ENCODE results near the gene CST1.
"Not testable (repeated sequence)": the region's sequence is repeated elsewhere in the genome, so short reads cannot be mapped to it uniquely, and the experiment has no call there.

Gene CST1

GRCh38 chr20:23753589-23753988 is 2.9 kb upstream of the CST1 start:
- ChIA-PET CTCF (interaction anchor here (0.6 kb wide), 1 partner anchor 85 kb away, joined by 4 read pairs; no protein-coding TSS in a partner anchor), POLR2A (ENCODE audit: low non-redundant PET) (no interaction called here)
- no peak for DNase-seq (ENCODE audit: low spot score)
- H3K27ac ChIP-seq = no peak overlapping the region
- no peak for TF ChIP-seq CTCF (conservative IDR thresholded peaks at IDR 0.05; ENCODE audit: low read depth)

DNA sequence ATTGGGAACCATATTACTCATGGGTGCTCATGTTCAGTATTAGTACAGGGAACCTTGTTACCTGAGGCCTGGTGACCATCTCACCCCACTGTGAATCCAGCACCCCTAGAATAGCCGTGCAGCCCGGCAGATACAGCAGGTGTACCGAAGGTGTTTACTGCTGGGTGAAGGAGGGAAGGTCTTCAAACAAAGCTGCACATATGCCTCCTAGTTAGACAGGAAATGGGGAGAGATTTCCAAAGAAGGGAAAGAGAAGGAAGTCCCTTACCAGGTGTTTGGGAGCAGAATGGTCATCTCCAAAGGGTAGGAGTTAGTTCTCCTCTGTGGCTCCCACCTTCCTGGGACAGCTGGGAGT is 2.4 kb upstream of the CST1 start:
- no peak for TF ChIP-seq CTCF (conservative IDR thresholded peaks at IDR 0.05; ENCODE audit: low read depth)
- CTCF ChIA-PET = interaction anchor here (0.6 kb wide), 1 partner anchor 85 kb away, joined by 4 read pairs; no protein-coding TSS in a partner anchor
- POLR2A ChIA-PET (ENCODE audit: low non-redundant PET) = no interaction called here
- no peak for DNase-seq (ENCODE audit: low spot score)
- H3K27ac ChIP-seq = no peak overlapping the region

DNA sequence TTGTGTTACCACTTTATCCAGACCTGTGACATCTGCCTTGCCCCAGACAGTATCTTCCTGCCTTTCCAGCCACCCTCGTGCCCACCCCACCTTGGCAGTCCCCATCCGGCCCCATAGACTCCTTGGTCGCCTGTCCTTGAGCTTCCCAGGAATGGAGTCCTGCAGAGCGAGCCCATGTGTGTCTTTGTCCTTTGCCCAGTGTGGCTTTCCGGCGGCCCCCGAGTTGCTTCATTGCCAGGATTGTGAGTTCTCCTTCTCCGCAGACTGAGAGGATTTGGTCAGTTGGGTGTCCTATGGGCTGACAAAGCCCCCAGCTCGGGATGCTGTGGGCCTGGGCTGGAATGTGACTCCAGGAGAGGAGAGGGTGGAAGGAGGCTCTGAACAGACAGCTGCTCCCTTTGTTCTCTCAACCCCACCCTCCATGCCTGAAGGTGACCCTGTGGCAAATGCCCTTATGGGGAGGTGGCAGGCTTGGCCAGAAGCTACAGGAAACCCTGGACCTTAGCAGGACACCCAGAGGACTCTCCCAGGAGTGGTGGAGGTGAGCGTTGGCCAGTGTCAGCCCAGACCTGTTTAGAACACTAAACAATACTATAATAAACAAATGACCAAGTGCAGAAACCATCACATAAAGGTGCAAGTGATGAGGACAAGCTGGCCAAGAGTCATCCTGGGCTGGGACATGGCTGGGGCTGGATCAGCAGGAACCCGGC is 1.9 kb upstream of the CST1 start:
- TF ChIP-seq CTCF (conservative IDR thresholded peaks at IDR 0.05; ENCODE audit: low read depth) = no peak
- DNase-seq (ENCODE audit: low spot score) = no peak
- ChIA-PET CTCF (no interaction called here), POLR2A (ENCODE audit: low non-redundant PET) (no interaction called here)
- H3K27ac ChIP-seq = no peak overlapping the region

DNA sequence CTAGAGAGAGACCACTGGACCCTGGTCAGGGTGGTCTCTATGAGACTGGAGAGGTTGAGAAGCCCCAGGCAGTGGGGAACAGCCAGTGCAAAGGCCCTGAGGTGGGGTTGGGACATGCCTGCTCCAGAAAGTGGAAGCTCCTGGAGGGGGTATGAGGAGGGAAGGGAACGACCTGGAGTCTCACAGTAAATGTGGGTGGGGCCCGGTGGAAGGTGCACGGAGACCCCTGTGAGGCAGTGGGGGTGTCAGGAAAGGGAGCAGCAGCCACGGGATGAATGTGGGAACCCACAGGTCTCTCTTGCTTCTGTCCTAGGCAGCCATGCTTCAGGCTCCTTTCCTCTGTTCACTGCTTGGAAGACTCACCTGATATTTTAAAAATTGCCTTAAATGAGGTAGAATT is 1.3 kb upstream of the CST1 start:
- ChIA-PET POLR2A (ENCODE audit: low non-redundant PET) (no interaction called here), CTCF (no interaction called here)
- no peak overlapping the region for H3K27ac ChIP-seq
- no peak for DNase-seq (ENCODE audit: low spot score)
- TF ChIP-seq CTCF (conservative IDR thresholded peaks at IDR 0.05; ENCODE audit: low read depth) = no peak

DNA sequence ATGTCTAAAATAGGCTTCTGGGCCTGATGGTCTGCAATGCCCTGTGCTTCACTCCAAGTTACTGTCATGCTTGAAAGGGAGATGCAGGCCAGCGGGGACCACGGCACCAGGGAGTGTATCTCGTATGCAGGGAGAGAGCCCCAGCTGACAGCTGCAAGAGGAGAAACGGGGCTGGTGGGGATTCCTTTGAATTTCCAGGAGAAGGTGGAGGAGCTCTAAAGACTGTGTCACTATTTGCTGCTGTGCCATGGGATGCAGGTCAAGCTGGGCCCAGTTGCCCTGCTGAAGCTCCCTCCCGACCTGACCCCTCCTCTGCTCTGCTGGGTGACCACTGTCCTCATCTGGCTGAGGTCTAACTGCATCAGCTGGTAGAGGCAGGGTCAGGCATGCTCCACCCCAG is 989 bp downstream of the CST1 start:
- no peak overlapping the region for H3K27ac ChIP-seq
- no peak for TF ChIP-seq CTCF (conservative IDR thresholded peaks at IDR 0.05; ENCODE audit: low read depth)
- CTCF ChIA-PET = no interaction called here
- no peak for DNase-seq (ENCODE audit: low spot score)
- POLR2A ChIA-PET (ENCODE audit: low non-redundant PET) = no interaction called here

DNA sequence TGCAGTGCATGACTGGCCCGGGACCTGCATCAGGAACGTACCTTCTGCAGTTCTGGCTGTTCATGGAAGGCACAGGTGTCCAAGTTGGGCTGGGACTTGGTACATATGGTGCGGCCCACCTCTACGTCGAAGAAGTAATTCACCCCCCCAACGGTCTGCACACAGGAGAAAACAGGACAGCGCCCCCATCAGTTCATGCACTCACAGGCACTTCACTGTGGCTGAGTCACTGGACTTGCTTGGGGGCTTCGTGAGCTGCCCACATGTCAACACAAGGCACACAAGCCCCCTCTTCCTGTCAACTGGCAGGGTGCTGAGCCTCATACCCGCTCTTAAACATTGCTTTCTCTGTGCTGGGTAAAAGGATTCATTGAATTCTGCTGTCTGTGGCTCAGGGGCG is 1.8 kb downstream of the CST1 start:
- POLR2A ChIA-PET (ENCODE audit: low non-redundant PET); H3K27ac ChIP-seq; DNase-seq (ENCODE audit: low spot score); CTCF ChIA-PET: not testable (repeated sequence)

GRCh38 chr20:23747551-23747950 is 3.2 kb downstream of the CST1 start:
- H3K27ac ChIP-seq; CTCF ChIA-PET; DNase-seq (ENCODE audit: low spot score); POLR2A ChIA-PET (ENCODE audit: low non-redundant PET): not testable (repeated sequence)

- H3K27ac ChIP-seq; DNase-seq (ENCODE audit: low spot score); CTCF ChIA-PET; POLR2A ChIA-PET (ENCODE audit: low non-redundant PET): not testable (repeated sequence)
These were observed 3.6 kb downstream of the CST1 start for GRCh38 chr20:23747092-23747491.
